Mucosa of descending colon (tissue), 3 donors: Measurements from ENCODE around the gene DCAF8. TPM values are rescaled to one million over a fixed set of nuclear protein-coding genes. Genes with fewer than 3 reads are reported as not detected.

Experiments used
- ATAC-seq: fragments of 200-7000 bp; cut with Tn5 transposase; one replicate; pipeline ENCODE4 v1.9.1; 2020; ENCODE audit warnings: mild to moderate bottlenecking, moderate library complexity
- DNase-seq, 3 donors: peaks; one replicate each; pipeline ENCODE4 v3.0.0-alpha.2; 2020
- H3K36me3 ChIP-seq: fragments of 200-600 bp; one replicate; pipeline ENCODE4 v1.8.0; 2021; ENCODE audit warnings: low read depth, mild to moderate bottlenecking
- H3K4me1 ChIP-seq: fragments of 200-600 bp; one replicate; pipeline ENCODE4 v1.8.0; 2021; ENCODE audit warnings: low read depth, mild to moderate bottlenecking
- H3K4me3 ChIP-seq: fragments of 200-600 bp; one replicate; pipeline ENCODE4 v1.8.0; 2021; ENCODE audit warnings: mild to moderate bottlenecking
- H3K9me3 ChIP-seq: fragments of 200-600 bp; one replicate; pipeline ENCODE4 v1.8.0; 2021; ENCODE audit warnings: mild to moderate bottlenecking
- CTCF ChIP-seq: fragments of 200-600 bp; IDR thresholded peaks from one replicate; pipeline ENCODE4 v1.8.0; 2022; ENCODE audit warnings: antibody characterized with exemption, mild to moderate bottlenecking
- intact Hi-C, 2 donors: fragments of 100-400 bp; cut with DNase I in 1 of 2; cut with micrococcal nuclease in 1 of 2; formaldehyde crosslinking; loops; one replicate each; pipeline versions ENCODE4 v1.11.0 to v1.11.1; 2022; cut with DNase I, micrococcal nuclease
- total RNA-seq, 3 donors: library from RNA; stranded (reverse); fragmentation: NEBNext Ultra II Directional in 2 of 3; extraction: Animal tissue kit (Norgen Biotek cat#: 25700) in 2 of 3; gene quantifications; one replicate each; pipeline versions ENCODE4 v1.2.1 to v1.2.4, GENCODE V29; 2021 to 2023
- donor health status: DM: no; HTN: no; CAD: no; lungs with moderate emphysema.
- donor health status: DM: no; HTN: no; CAD: no.
- donor health status: DM: no; HTN: yes; CAD: no.

Gene DCAF8
- total RNA-seq, 3 donors from 2014 or later, result 96.7 to 146 (median 123) TPM

GRCh38 chr1:160196143-160196542 lies 66.2 kb downstream of the DCAF8 start:
- TF ChIP-seq CTCF, result no peak
- Histone ChIP-seq H3K9me3 (no peaks in the 10 kb centered on the region), H3K36me3 (no peaks in the 10 kb centered on the region), H3K4me3 (no peak overlapping the region), H3K4me1 (peaks cover 8% of the 10 kb centered on the region)
- no peak for ATAC-seq
- no peak for DNase-seq
- intact Hi-C loops, result no loop called here

GRCh38 chr1:160194737-160195059 lies 67.7 kb downstream of the DCAF8 start:
- Histone ChIP-seq H3K4me3 (no peak overlapping the region), H3K36me3 (no peaks in the 10 kb centered on the region), H3K9me3 (no peaks in the 10 kb centered on the region), H3K4me1 (peaks cover 8% of the 10 kb centered on the region)
- TF ChIP-seq CTCF, result no peak
- DNase-seq (no peak), ATAC-seq (no peak)
- intact Hi-C loops, result no loop called here

GRCh38 chr1:160193832-160194736 lies 68.3 kb downstream of the DCAF8 start:
- Histone ChIP-seq H3K4me3 (no peak overlapping the region), H3K9me3 (no peaks in the 10 kb centered on the region), H3K36me3 (no peaks in the 10 kb centered on the region), H3K4me1 (peaks cover 8% of the 10 kb centered on the region)
- intact Hi-C loops, result no loop called here
- ATAC-seq (no peak), DNase-seq (no peak)
- no peak for TF ChIP-seq CTCF

- Histone ChIP-seq H3K36me3 (no peaks in the 10 kb centered on the region), H3K4me3 (no peak overlapping the region), H3K9me3 (no peaks in the 10 kb centered on the region), H3K4me1 (peaks cover 8% of the 10 kb centered on the region)
- TF ChIP-seq CTCF, result peak; percentile 88
- ATAC-seq (peak; percentile 95), DNase-seq (peak; percentile 73 to 88 (median 86))
- intact Hi-C loops, result no loop called here
Observed at GRCh38 chr1:160193091-160193819, 69.1 kb downstream of the DCAF8 start.

GRCh38 chr1:160192234-160192633 lies 70.1 kb downstream of the DCAF8 start:
- H3K4me3 ChIP-seq, result no peak overlapping the region
- no peak for DNase-seq
- intact Hi-C loops, result no loop called here
- H3K9me3 ChIP-seq, result no peaks in the 10 kb centered on the region
- no peak for ATAC-seq
- H3K4me1 ChIP-seq, result peaks cover 8% of the 10 kb centered on the region
- no peaks in the 10 kb centered on the region for H3K36me3 ChIP-seq
- no peak for TF ChIP-seq CTCF
